ENCODE results near the gene SRGAP3.

DNA sequence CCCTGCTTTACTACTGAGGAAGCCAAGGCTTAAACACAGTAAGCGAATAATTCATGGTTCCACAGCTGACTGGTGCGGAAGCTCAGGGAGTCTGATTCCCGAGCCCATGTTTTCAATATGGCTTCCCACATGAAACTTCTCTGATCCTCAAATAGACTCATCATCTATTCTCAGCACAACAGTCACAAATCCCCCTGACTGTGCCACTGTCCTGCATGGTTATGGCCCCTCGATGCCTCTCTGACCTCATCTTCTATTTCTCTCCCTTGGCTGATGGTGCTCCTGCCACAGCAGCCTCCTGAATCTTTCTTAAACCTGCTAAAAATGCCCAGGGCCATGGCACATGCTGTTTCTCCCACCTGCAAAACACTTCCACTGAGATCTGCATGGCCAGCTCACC is 43.2 kb downstream of the SRGAP3 start:
- no peak for TF ChIP-seq EZH2phosphoT487 (IDR thresholded peaks at IDR 0.05; ENCODE audit: low read depth, severe bottlenecking, unreplicated experiment)
- no peak for TF ChIP-seq EZH2 (IDR thresholded peaks at IDR 0.05; ENCODE audit: borderline replicate concordance)
- TF ChIP-seq, protein P1, sequence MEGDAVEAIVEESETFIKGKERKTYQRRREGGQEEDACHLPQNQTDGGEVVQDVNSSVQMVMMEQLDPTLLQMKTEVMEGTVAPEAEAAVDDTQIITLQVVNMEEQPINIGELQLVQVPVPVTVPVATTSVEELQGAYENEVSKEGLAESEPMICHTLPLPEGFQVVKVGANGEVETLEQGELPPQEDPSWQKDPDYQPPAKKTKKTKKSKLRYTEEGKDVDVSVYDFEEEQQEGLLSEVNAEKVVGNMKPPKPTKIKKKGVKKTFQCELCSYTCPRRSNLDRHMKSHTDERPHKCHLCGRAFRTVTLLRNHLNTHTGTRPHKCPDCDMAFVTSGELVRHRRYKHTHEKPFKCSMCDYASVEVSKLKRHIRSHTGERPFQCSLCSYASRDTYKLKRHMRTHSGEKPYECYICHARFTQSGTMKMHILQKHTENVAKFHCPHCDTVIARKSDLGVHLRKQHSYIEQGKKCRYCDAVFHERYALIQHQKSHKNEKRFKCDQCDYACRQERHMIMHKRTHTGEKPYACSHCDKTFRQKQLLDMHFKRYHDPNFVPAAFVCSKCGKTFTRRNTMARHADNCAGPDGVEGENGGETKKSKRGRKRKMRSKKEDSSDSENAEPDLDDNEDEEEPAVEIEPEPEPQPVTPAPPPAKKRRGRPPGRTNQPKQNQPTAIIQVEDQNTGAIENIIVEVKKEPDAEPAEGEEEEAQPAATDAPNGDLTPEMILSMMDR (IDR thresholded peaks at IDR 0.05; ENCODE audit: poor library complexity): no peak

Data from hepatocyte (in vitro differentiated cells).